ENCODE data around the gene RPL10A. TPM values are rescaled to one million over a fixed set of nuclear protein-coding genes. Genes with fewer than 3 reads are reported as not detected.
A peak's percentile ranks its signal among the peaks of the same experiment; 100 is the strongest.
"Not testable (repeated sequence)": the region's sequence is repeated elsewhere in the genome, so short reads cannot be mapped to it uniquely, and the experiment has no call there.

The RPL10A gene
- 535 TPM for total RNA-seq
- long read RNA-seq, transcript RPL10A-201 (6 exons, 716 nt), result major isoform, 237 of 269 reads
- long read RNA-seq, transcript RPL10A-203 (5 exons, 1,069 nt), result minor isoform, 9 of 269 reads
- long read RNA-seq, transcript RPL10A-202 (5 exons, 1,063 nt), result minor isoform, 6 of 269 reads
- long read RNA-seq, partial matches to known transcripts, result 5 of 269 reads
- long read RNA-seq, other reads (novel, unspliced or antisense), result 9 of 269 reads

DNA sequence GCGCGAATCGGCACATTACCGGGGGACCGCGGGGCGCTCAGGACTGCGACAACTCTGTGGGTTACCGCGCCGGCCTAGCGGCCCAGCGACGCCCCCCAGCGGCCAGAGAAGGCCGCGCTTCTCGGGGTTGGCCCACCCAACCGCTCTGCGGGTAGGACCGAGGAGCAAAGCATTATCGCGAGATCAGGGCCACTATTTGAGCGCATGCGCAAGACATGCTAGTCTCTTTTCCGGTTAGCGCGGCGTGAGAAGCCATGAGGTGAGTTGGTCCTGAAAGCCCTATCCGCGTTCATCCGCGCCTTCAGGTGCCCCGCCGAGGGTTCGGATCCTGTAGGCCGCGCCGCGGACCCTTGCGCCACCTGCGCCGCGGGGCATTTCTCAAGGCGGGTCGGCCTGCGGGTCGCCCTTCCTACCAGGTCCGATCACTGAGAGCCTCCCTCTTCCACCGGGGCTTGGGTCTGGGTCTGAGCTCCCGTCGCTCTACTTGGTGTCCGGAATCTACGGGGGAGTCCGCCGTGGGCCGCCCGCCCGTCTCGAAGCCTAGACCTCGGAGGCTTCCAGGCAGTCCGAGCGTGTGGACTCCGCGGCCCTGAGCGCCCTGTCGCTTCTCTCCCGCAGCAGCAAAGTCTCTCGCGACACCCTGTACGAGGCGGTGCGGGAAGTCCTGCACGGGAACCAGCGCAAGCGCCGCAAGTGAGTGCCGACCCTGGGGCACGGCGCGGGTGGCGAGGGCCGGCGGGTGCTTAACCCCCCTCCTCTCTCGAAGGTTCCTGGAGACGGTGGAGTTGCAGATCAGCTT is at the start of gene RPL10A:
TSS of gene RPL10A (plus strand) at position 221 of the 799 bp plus-strand sequence. CDS start at position 255, 34 bp downstream.
- intact Hi-C loops (cut with DNase I), result no loop called here
- ATAC-seq (ENCODE audit: poor library complexity) (peak; percentile 91), DNase-seq (peak; percentile 94)

DNA sequence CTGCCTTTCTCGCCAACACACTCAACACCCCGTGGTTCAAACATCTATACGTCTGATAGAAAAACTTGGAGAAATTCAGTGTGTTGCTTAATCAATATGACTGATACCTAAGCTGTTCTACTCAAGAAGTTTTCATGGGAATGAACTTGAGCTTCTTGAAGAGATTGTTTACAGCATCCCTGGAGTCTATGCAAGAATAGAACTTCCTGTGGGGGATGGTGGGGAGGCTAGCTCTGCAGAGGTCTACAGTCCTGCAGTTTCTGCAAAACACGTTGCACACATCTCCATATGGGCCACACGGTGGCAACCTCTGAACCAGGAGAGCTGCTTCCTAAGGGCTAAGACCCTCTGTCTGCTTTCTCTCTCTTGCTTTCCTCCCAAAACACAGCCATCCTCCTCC is 48.8 kb upstream of the RPL10A start:
- DNase-seq (no peak), ATAC-seq (ENCODE audit: poor library complexity) (no peak)
- intact Hi-C loops (cut with DNase I), result no loop called here

DNA sequence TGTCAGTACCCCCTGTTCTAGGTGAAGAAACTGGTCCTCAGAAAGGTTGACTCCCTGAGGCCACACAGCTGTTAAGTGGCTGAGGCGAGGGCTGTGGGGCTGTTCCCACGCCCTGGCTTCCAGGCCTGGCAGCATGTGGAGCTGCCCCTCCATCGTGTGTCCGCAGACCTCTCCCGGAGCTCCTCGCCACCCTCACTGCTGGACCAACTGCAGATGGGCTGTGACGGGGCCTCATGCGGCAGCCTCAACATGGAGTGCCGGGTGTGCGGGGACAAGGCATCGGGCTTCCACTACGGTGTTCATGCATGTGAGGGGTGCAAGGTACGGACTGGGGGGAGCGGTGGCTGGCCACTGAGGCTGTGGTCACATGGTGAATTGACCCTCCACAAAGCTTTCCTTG is 48.2 kb upstream of the RPL10A start:
- no peak for ATAC-seq (ENCODE audit: poor library complexity)
- no peak for DNase-seq
- intact Hi-C loops (cut with DNase I), result no loop called here

DNA sequence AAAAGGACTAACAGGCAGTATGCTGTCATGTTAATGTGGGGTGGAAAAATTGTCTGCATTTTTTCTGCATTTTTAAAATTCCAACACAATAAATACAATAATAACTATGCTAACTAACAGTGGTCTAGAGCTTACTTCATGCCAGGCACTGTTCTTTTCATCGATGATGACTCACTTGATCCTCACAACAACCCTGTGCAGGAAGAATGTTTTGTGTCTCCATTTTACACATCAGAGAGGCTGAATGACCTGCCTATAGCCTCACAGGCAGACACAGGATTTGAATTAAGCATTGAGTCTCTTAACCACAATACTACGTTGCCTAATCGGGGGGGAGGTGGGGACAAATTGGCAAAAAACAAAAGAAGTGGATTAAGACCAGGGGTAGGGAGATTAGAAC is 42.9 kb upstream of the RPL10A start:
- no peak for DNase-seq
- ATAC-seq (ENCODE audit: poor library complexity), result no peak
- intact Hi-C loops (cut with DNase I), result no loop called here

DNA sequence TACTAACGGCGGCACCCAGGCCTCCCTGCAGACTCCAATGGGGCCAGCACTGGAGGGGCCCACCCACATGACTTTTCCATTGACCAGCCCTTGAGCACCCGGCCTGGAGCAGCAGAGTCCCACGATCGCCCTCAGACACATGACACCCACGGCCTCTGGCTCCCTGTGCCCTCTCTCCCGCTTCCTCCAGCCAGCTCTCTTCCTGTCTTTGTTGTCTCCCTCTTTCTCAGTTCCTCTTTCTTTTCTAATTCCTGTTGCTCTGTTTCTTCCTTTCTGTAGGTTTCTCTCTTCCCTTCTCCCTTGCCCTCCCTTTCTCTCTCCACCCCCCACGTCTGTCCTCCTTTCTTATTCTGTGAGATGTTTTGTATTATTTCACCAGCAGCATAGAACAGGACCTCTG is 42.1 kb upstream of the RPL10A start:
- intact Hi-C loops (cut with DNase I), result no loop called here
- peak; percentile 36 for ATAC-seq (ENCODE audit: poor library complexity)
- DNase-seq, result no peak

DNA sequence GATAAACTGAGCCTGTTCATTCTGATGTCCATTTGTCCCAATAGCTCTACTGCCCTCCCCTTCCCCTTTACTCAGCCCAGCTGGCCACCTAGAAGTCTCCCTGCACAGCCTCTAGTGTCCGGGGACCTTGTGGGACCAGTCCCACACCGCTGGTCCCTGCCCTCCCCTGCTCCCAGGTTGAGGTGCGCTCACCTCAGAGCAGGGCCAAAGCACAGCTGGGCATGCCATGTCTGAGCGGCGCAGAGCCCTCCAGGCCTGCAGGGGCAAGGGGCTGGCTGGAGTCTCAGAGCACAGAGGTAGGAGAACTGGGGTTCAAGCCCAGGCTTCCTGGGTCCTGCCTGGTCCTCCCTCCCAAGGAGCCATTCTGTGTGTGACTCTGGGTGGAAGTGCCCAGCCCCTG is 40.8 kb upstream of the RPL10A start:
- DNase-seq (no peak), ATAC-seq (ENCODE audit: poor library complexity) (no peak)
- intact Hi-C loops (cut with DNase I), result no loop called here

DNA sequence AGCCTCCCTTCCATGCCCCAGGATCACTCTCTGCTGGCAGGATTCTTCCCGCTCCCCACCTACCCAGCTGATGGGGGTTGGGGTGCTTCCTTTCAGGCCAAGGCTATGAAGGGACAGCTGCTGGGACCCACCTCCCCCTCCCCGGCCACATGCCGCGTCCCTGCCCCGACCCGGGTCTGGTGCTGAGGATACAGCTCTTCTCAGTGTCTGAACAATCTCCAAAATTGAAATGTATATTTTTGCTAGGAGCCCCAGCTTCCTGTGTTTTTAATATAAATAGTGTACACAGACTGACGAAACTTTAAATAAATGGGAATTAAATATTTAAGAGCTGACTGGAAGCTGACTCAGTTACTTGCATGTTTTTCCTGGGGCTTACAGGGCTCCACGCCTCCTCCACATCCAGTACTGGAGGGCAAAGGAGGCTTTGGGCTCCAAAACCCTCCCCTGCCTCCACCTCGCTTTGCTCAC is 40.3 kb upstream of the RPL10A start:
- ATAC-seq (ENCODE audit: poor library complexity) (no peak), DNase-seq (no peak)
- intact Hi-C loops (cut with DNase I), result no loop called here

DNA sequence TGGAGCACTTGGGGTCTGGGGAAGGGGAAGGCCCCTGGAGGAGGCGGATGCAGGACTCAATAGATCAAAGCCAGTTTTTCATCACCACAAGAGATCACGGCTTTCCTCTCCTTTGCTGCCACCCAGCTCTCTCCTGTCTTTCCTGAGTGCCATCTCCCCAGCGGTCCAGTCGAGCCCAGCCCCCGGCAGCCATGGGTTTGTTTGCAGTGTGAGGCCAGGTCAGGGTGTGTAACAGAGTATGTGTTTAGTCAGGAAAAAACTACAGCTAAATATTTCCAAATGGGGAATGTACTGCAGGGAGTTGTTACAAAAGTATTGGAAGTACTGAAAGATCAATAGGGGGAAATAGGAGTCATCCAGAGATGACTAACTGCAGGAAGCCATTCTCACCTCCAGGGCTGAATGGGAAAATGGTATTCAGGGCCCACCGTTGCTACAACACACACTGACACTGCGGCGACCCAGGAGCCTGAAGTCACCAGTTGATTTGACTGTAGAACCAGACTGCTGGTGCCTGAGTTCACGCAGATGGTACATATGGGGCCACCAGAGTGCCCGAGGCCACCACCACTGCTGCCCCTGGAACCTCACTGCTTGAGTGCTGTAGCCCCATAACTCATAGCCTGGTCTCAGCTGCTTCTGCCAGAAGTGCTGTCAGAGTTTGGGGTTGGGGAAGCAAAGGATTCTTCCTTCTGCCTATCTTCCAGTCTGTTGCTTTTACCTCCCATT is 39.6 kb upstream of the RPL10A start:
- ATAC-seq (ENCODE audit: poor library complexity) (no peak), DNase-seq (no peak)
- intact Hi-C loops (cut with DNase I), result no loop called here

DNA sequence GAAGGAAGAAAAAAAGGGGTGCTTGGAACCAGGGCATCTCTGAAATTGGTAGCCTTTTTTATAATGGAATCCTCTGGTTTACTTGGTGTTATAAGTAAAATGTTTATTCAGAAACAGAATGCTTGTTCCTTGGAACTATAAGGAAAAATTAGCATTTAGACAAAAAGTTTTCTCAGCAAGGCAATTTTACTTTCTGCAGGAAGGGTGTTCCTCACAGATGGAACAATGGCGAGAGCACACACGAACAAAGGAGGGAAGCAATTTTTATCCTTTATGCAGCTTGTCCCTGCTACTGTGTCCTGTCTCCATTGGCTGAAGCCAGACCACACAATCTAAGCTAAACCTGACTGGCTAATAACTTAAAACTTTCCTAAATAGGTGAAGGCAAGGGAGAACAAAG is 38.7 kb upstream of the RPL10A start:
- intact Hi-C loops (cut with DNase I), result no loop called here
- ATAC-seq (ENCODE audit: poor library complexity), result no peak

DNA sequence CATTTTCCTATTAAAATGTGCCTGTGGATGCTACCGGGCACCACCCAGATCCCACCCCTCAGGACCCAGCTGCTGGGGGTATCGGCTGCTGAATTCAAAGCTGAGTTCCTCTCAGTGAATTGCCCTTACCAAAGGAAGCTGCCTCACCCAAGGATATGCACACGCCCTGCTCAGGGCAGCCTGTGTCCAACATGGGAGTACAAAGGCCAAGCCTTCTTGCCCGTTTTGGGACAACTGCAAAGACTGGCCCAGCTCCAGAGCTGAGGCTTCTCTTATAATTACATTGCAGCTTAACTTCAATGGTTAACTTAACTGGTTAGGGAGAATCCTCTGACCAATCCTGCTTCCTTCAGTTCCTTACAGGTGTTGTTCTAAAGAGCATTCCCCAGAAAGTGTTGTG is 35.9 kb upstream of the RPL10A start:
- intact Hi-C loops (cut with DNase I), result no loop called here
- ATAC-seq (ENCODE audit: poor library complexity) (no peak), DNase-seq (no peak)

More for the DNA sequence above, 38.7 kb upstream of the RPL10A start:
- DNase-seq, result no peak

DNA sequence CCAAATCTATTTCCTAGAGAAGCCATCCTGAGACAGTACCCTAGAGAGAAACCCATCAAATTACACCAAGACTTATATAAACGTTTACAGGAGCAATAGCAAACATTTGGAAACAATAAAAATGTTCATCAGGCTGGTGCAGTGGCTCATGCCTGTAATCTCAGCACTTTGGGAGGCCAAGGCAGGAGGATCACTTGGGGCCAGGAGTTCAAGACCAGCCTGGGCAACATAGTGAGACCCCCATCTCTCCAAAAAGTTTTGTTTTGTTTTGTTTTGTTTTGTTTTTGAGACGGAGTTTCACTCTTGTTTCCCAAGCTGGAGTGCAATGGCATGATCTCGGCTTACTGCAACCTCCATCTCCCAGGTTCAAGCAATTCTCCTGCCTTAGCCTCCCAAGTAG is 35.5 kb upstream of the RPL10A start:
- intact Hi-C loops (cut with DNase I); DNase-seq; ATAC-seq (ENCODE audit: poor library complexity): not testable (repeated sequence)

DNA sequence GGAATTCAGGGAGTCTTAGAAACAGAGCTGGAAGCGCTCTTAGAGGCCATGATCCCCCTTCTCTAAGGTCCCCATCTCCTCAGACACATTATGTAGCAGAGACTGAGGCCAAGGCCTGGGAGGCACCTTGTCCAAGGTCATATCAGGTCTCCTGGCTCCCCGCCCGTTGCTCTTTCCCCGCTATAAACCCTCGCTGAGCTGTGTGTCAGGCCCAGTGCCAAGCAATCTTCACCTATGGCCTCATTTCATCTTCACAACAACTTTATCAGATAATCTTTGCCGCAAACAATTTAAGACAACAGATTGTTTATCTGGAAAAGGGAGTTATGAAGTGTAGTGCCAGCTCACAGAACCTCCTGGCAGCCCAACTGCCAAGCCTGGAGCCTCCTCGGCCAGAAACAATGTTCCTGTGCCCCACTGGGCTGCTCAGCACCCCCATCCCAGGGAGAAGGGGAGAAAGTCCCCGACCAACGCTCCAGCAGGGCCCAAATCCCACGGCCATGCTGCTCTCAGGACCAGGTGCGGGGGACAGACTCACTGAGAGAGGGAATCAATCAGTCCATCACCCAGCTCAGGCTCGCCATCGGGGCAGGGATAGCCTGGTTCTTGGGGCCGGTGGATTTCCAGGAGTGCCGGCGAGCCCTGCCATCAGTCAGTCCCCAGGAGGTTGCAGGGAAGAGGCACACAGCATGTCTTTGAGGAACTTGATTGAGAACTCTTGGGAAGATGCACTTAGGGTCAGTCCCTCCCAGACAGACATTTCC is 32.9 kb upstream of the RPL10A start:
- ATAC-seq (ENCODE audit: poor library complexity) (peak; percentile 82), DNase-seq (peak; percentile 71)
- intact Hi-C loops (cut with DNase I), result no loop called here

DNA sequence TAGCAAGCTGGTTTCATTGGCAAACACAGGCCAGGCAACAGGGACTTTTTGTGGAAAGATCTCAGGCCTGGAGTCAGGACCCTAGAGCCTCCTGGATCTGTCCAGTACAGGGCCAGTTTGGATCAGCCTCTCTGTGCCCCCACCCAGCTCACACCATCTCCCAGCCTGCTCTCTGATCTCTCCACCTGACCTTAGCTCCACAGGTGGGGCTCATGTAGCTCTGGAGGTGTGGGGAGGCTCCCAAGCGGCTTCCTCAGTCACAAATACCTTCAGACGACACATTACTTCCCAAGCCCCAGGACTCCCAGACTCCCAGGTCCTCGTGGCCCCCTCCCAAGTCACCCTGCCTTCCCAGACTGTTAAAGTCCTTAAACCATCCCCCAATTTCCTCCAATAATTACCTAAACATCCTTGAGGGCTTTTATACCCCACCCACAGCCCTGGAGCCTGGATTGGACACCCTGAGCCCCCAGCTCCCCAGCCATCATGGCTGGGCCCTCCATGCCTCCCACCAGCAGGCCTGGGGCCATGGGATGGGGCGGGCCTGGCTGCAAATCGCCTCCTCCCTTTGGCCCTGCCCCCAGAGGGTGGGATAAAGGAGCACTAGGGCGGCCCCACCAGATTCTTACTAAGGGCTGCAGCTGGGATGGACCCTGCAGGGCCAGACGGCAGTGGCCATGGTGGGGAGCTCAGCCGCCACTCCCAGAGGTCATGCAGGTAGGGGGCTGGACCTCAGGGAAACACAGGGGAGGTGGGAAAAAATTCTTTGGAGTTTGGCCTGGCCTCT is 31.9 kb upstream of the RPL10A start:
- intact Hi-C loops (cut with DNase I), result no loop called here
- no peak for DNase-seq
- no peak for ATAC-seq (ENCODE audit: poor library complexity)

DNA sequence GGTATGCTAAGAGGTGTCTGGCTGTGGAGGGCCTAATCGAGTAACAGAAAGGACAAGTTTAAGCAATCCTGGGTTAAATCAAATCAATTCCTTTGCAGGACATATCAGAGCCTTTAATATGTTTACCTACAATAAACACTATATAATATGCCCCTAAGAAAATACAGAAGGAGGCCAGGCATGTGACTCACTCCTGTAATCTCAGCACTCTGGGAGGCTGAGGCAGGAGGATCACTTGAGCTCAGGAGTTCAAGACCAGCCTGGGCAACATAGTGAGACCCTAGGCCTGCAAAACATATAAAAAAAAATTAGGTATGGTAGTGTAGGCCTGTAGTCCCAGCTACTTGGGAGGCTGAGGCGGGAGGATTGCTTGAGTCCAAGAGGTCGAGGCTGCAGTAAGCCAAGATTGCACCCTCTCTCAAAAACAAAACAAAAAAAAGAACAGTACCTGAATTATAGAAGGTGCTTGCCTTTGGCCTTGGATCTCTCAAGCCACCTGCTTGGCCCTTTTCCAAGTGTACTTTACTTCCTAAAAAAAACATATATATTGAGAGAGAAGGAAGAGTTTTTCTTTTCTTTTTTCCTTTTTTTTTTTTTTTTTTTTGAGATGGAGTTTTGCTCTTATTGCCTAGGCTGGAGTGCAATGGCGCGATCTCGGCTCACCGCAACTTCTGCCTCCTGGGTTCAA is 29.7 kb upstream of the RPL10A start:
- ATAC-seq (ENCODE audit: poor library complexity); DNase-seq; intact Hi-C loops (cut with DNase I): not testable (repeated sequence)

DNA sequence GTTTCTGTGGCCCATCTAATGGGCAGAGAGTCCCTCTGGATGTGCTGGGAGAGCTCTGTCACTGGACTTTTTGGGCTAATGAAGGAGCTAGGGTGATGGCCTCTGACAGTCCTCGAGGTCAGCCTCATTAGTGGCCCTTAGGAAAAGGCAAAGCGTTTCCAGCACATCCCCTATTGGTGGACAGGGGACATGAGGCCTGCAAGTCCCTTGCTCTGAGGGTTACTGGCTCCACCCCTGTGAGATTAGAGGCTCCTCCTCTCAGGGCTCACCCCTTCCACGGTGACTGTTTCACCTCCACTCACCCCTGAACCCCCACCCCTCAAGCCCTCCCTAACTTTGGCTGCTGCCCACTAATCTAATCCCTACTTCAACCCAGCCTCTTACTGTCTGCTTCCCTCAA is 28.9 kb upstream of the RPL10A start:
- ATAC-seq (ENCODE audit: poor library complexity) (no peak), DNase-seq (no peak)
- intact Hi-C loops (cut with DNase I), result no loop called here

DNA sequence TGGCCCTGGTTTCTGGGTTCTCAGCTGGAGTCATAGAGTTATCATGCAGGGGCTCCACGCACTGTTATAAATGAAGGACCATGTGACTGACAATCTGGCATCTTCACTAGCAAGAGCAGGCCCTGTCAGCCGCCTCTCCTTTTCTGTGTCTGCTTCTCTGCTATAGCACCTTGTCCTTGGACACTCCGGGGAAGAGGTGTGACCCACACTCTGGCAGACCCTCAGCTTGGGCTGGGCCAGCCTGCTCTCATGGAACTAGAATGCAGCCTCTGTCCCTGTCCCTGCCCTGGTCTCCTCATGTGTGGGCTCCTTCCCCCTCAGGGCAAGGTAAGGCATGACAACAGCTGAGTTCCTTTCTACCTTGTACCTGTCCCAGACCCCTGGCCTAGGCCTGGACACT is 27.0 kb upstream of the RPL10A start:
- intact Hi-C loops (cut with DNase I), result no loop called here
- no peak for DNase-seq
- ATAC-seq (ENCODE audit: poor library complexity), result peak; percentile 67

DNA sequence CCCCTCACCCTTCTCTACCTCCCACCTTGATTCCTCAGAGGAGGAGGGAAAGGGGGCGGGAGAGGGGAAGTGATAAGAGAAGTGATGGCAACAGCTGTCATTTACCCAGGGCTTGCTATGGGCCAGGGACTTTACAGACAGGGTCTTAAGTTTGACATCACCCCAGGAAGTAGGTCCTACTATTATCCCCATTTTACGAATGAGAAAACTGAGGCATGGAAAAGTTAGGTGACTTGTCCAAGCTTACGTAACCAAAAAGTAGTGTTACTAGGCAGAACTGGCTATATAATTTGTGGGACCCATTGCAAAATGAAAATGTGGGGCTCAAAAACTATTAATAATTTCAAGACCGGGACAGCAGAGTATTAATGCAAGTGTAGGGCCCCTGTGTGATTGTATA is 26.6 kb upstream of the RPL10A start:
- no peak for DNase-seq
- no peak for ATAC-seq (ENCODE audit: poor library complexity)
- intact Hi-C loops (cut with DNase I), result no loop called here

DNA sequence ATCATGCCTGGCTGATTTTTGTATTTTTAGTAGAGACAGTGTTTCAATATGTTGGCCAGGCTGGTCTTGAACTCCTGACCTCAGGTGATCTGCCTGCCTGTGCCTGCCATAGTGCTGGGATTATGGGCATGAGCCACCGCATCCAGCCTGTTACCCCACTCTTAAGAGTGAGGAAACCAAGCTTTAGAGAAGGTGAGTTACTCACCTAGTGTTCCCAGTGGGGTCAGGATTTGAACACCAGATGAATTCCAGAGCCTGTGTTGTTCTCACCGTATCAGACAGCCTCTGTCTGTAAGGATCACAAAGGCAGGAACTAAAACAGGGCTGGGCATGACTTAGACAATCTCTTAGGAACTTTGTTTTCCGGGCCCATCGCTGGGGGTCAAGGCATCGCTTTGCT is 25.5 kb upstream of the RPL10A start:
- intact Hi-C loops (cut with DNase I), result no loop called here
- no peak for ATAC-seq (ENCODE audit: poor library complexity)
- DNase-seq, result no peak

All from Right ventricle myocardium superior (tissue), 1 donor.